Naive thymus-derived CD8-positive, alpha-beta T cell (primary cell): Measurements from ENCODE around the gene HSPB7. TPM values are rescaled to one million over a fixed set of nuclear protein-coding genes. Genes with fewer than 3 reads are reported as not detected.
"Not testable (repeated sequence)": the region's sequence is repeated elsewhere in the genome, so short reads cannot be mapped to it uniquely, and the experiment has no call there.

ENCODE experiments used
- ATAC-seq, 2 donors: fragments of 150-1000 bp; cut with Tn5 transposase in 1 of 2; sonication (Bioruptor Pico), chemical (Tn5 transposase) in 1 of 2; 1 replicate in 1 of 2; 2 replicates in 1 of 2; pipeline ENCODE4 v1.10.0; 2021; ENCODE audit warnings: mild to moderate bottlenecking in 2 of 2, moderate library complexity in 2 of 2
- POLR2A ChIA-PET: fragments of 350-600 bp; sonication (Branson Sonifier 250); formaldehyde crosslinking; loops from one replicate; lab custom pipeline; 2021; ENCODE audit warnings: antibody characterized with exemption; lab: Charles Lee
- DNase-seq, 10 donors: peaks; one replicate each; pipeline versions ENCODE4 v3.0.0 to v3.0.0-alpha.2; 2020 to 2022
- H3K27ac Mint-ChIP-seq, 10 donors: one replicate each; pipeline ENCODE4 v1.8.0; 2020 to 2022; ENCODE audit warnings: mild to moderate bottlenecking in 10 of 10, mixed read lengths in 10 of 10, moderate library complexity in 4 of 10, inconsistent platforms in 1 of 10
- H3K27me3 Mint-ChIP-seq, 5 donors: one replicate each; pipeline ENCODE4 v1.8.0; 2021 to 2022; ENCODE audit warnings: mixed read lengths in 5 of 5
- H3K36me3 Mint-ChIP-seq, 3 donors: one replicate each; pipeline ENCODE4 v1.8.0; 2020 to 2022; ENCODE audit warnings: mixed read lengths in 3 of 3, mild to moderate bottlenecking in 2 of 3, inconsistent platforms in 1 of 3
- H3K4me1 Mint-ChIP-seq, 4 donors: one replicate each; pipeline ENCODE4 v1.8.0; 2021 to 2022; ENCODE audit warnings: mixed read lengths in 4 of 4
- H3K4me3 Mint-ChIP-seq, 10 donors: one replicate each; pipeline ENCODE4 v1.8.0; 2020 to 2022; ENCODE audit warnings: mild to moderate bottlenecking in 10 of 10, mixed read lengths in 10 of 10, moderate library complexity in 6 of 10, inconsistent platforms in 1 of 10
- H3K9me3 Mint-ChIP-seq, 9 donors: one replicate each; pipeline ENCODE4 v1.8.0; 2020 to 2022; ENCODE audit warnings: mixed read lengths in 9 of 9, mild to moderate bottlenecking in 3 of 9, inconsistent platforms in 1 of 9, moderate library complexity in 1 of 9
- polyA plus RNA-seq, 3 donors: library from polyadenylated mRNA; unstranded; fragments of 300-500 nt; fragmentation: Illumina TruSeq; gene quantifications; one replicate each; pipeline ENCODE4 v1.2.3, GENCODE V29; 2021
- total RNA-seq, 8 experiments: library from RNA in 2 of 8; stranded (reverse) in 2 of 8; gene quantifications; one replicate each; pipeline ENCODE4 v1.2.3 and lab custom pipeline; 2021 to 2026

The HSPB7 gene
- total and polyA plus RNA-seq, 5 experiments from 2014 or later, result not detected

GRCh38 chr1:16028237-16029002 lies 10.6 kb upstream of the HSPB7 start:
- Mint-ChIP-seq H3K4me3 (peak overlapping the region in 4 of 10 donors; percentile 52 to 65 (median 56)), H3K27ac (no peak overlapping the region), H3K9me3 (no peaks in the 10 kb centered on the region), H3K27me3 (peaks cover 5 to 42% (median 25%) of the 10 kb centered on the region in 5 donors), H3K4me1 (peaks cover 0 to 8% (median 5%) of the 10 kb centered on the region in 4 donors), H3K36me3 (no peaks in the 10 kb centered on the region)
- DNase-seq (no peak), ATAC-seq (no peak)
- POLR2A ChIA-PET, result no interaction called here

DNA sequence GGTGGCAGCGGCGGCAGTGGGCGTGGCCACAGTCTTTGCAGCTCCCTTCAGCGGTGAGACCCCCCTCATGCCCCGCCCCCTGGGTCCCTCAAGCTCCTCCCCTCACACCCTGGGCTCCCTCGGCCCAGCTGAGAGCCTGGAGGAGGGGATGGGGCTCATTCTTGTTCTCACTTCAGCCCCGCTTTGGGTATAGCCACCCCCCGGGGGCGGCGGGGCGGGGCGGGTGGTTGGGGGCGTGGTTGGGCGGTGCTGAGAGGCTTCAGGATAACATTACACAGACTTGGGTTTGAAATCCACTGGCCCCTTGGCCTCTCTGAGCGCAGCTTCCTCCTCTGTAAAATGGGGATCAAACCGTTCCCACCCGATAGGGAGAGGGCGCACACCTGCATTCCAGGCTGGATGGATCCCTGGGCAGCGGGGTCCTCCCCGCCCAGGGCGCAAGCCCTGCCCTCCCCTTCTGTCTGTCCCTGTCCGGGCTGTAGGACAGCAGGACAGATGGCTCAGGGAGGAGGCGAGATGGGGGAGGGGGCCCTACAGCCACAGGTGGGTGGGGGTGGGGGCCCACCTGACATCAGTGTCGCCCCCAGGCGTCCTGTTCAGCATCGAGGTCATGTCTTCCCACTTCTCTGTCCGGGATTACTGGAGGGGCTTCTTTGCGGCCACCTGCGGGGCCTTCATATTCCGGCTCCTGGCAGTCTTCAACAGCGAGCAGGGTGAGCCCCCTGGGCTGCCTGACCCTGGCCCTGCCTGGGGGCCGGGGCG lies 9.1 kb upstream of the HSPB7 start:
- ATAC-seq (peak; percentile 63 to 84), DNase-seq (peak in 8 of 10 donors; percentile 16 to 58 (median 37))
- H3K36me3 Mint-ChIP-seq, result no peaks in the 10 kb centered on the region
- no peak overlapping the region for H3K27ac Mint-ChIP-seq
- no peaks in the 10 kb centered on the region for H3K9me3 Mint-ChIP-seq
- peaks cover 0 to 6% (median 4%) of the 10 kb centered on the region in 4 donors for H3K4me1 Mint-ChIP-seq
- H3K4me3 Mint-ChIP-seq, result peak overlapping the region in 6 of 10 donors; percentile 14 to 64 (median 56)
- POLR2A ChIA-PET, result no interaction called here
- peaks cover 5 to 38% (median 29%) of the 10 kb centered on the region in 5 donors for H3K27me3 Mint-ChIP-seq

- H3K4me3 Mint-ChIP-seq, result peak overlapping the region in 6 of 10 donors; percentile 11 to 61 (median 22)
- DNase-seq, POLR2A ChIA-PET, H3K36me3 Mint-ChIP-seq, H3K9me3 Mint-ChIP-seq, H3K4me1 Mint-ChIP-seq, H3K27ac Mint-ChIP-seq: not testable (repeated sequence)
- H3K27me3 Mint-ChIP-seq, result peaks cover 5 to 34% (median 29%) of the 10 kb centered on the region in 5 donors
- peak; percentile 48 to 51 for ATAC-seq
Measured at GRCh38 chr1:16026302-16026701, 8.5 kb upstream of the HSPB7 start.

- Mint-ChIP-seq H3K4me3 (no peak overlapping the region), H3K9me3 (no peaks in the 10 kb centered on the region), H3K27me3 (peaks cover 2 to 12% (median 7%) of the 10 kb centered on the region in 5 donors), H3K36me3 (no peaks in the 10 kb centered on the region), H3K4me1 (peaks cover 0 to 6% (median 4%) of the 10 kb centered on the region in 4 donors), H3K27ac (no peak overlapping the region)
- POLR2A ChIA-PET, result no interaction called here
- no peak for DNase-seq
- ATAC-seq, result no peak
Measured at GRCh38 chr1:16023050-16023653, 5.3 kb upstream of the HSPB7 start.

DNA sequence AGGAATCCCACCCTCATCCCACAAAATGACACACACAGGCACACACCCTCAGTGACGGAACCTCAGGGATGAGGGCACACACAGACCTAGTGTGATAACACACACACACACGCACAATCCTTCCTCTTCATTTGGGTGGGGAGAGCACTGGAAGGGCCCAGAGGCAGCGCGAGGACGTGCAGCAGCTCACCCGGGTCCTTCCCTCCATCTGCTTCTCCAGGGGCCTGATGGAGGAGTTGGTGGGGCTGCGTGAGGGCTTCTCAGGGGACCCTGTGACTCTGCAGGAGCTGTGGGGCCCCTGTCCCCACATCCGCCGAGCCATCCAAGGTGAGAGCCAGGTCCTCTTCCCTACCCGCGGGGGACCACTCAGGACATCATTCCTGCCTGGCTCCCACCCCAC lies 4.5 kb upstream of the HSPB7 start:
- peaks cover 0 to 7% (median 0%) of the 10 kb centered on the region in 5 donors for H3K27me3 Mint-ChIP-seq
- H3K4me1 Mint-ChIP-seq, result peaks cover 0 to 3% (median 2%) of the 10 kb centered on the region in 4 donors
- no peak for DNase-seq
- H3K4me3 Mint-ChIP-seq, result no peak overlapping the region
- no peak overlapping the region for H3K27ac Mint-ChIP-seq
- ATAC-seq, result no peak
- H3K9me3 Mint-ChIP-seq, result no peaks in the 10 kb centered on the region
- H3K36me3 Mint-ChIP-seq, result no peaks in the 10 kb centered on the region
- POLR2A ChIA-PET, result no interaction called here

DNA sequence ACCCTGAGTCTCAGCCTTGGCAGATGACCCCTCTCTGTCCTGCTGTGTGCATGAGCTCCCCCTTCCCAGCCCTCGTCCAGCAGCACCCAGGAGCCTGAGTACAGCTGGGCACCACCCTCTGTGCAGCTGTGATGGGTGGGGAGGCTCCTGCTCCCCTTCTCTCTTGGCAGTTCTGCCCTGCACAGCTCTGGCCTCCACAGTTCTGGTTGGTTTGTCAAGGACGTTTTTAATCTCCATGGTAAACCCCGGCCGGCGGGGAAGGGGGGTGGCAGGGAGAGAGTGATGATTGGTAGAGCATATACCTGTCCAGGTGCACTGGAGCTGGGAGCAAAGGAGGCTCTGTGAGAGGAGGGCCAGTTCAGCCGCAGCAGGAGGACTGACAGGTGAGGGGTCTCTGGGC lies 3.8 kb upstream of the HSPB7 start, which contains the start of gene CLCNKA:
Gene CLCNKA, plus strand, starts transcription at position 356 of the 400 bp plus-strand sequence. CDS start 584 bp downstream, outside the sequence.
- Mint-ChIP-seq H3K4me1 (peaks cover 0 to 3% (median 2%) of the 10 kb centered on the region in 4 donors), H3K9me3 (no peaks in the 10 kb centered on the region), H3K27ac (no peak within 1 kb of the TSS), H3K4me3 (no peak within 1 kb of the TSS), H3K27me3 (peaks cover 0 to 7% (median 0%) of the 10 kb centered on the region in 5 donors), H3K36me3 (no peaks in the 10 kb centered on the region)
- POLR2A ChIA-PET, result no interaction called here
- no peak for ATAC-seq
- no peak for DNase-seq

DNA sequence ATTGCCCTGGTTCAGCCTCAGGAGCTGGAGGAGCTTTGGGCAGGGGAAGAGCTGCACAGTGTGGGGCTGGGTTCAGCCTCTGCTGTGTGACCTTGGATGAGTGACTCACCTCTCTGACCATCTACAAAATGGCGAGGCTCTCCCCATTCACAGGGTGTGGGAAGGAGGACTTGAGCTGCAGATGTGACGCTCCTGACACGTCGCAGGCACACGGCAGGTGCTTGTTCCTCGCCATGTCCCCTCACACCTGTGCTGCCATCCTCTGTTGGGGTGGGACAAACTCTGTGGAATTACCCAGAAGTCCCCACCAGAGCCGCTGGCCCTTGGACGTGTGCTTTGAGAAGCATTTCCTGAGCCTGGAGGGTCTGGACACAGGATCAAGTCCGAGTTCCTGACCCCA lies 3.0 kb upstream of the HSPB7 start:
- H3K4me1 Mint-ChIP-seq, H3K9me3 Mint-ChIP-seq, H3K27me3 Mint-ChIP-seq, H3K36me3 Mint-ChIP-seq, H3K4me3 Mint-ChIP-seq, ATAC-seq, DNase-seq, POLR2A ChIA-PET: not testable (repeated sequence)
- peak overlapping the region in 1 of 10 donors; percentile 24 for H3K27ac Mint-ChIP-seq

DNA sequence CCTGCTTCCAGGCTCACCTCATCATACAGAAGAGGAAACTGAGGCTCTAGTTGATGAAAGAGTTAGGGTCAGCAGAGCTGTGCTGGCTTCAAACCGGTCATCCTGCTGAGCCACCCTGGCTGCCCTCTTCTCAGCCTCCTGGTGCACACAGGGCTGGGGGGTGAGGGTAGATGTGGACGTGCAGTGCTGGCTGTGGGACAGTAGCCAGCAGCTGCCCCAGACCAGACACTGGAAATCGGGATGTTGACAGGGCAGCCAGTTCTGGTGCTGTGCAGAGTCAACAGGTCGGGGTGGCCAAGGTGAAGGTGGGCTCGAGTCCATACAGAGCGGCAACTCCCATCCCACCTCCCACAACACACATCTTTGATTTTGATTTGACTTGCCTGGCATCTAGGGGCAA lies 2.5 kb upstream of the HSPB7 start:
- ATAC-seq (no peak), DNase-seq (no peak)
- H3K4me1 Mint-ChIP-seq, result peaks cover 0 to 2% (median under 1%) of the 10 kb centered on the region in 4 donors
- H3K27ac Mint-ChIP-seq, result peak overlapping the region in 1 of 10 donors; percentile 24
- POLR2A ChIA-PET, result no interaction called here
- no peaks in the 10 kb centered on the region for H3K9me3 Mint-ChIP-seq
- H3K36me3 Mint-ChIP-seq, result no peaks in the 10 kb centered on the region
- peaks cover 0 to 9% (median 0%) of the 10 kb centered on the region in 5 donors for H3K27me3 Mint-ChIP-seq
- no peak overlapping the region for H3K4me3 Mint-ChIP-seq

- Mint-ChIP-seq H3K4me3 (no peak overlapping the region), H3K9me3 (no peaks in the 10 kb centered on the region), H3K4me1 (peaks cover 0 to 4% (median 1%) of the 10 kb centered on the region in 4 donors), H3K36me3 (no peaks in the 10 kb centered on the region), H3K27me3 (peaks cover 0 to 12% (median 0%) of the 10 kb centered on the region in 5 donors), H3K27ac (peak overlapping the region in 1 of 10 donors; percentile 42)
- DNase-seq (no peak), ATAC-seq (no peak)
- POLR2A ChIA-PET, result no interaction called here
Measured at GRCh38 chr1:16019644-16020277, 1.9 kb upstream of the HSPB7 start.

DNA sequence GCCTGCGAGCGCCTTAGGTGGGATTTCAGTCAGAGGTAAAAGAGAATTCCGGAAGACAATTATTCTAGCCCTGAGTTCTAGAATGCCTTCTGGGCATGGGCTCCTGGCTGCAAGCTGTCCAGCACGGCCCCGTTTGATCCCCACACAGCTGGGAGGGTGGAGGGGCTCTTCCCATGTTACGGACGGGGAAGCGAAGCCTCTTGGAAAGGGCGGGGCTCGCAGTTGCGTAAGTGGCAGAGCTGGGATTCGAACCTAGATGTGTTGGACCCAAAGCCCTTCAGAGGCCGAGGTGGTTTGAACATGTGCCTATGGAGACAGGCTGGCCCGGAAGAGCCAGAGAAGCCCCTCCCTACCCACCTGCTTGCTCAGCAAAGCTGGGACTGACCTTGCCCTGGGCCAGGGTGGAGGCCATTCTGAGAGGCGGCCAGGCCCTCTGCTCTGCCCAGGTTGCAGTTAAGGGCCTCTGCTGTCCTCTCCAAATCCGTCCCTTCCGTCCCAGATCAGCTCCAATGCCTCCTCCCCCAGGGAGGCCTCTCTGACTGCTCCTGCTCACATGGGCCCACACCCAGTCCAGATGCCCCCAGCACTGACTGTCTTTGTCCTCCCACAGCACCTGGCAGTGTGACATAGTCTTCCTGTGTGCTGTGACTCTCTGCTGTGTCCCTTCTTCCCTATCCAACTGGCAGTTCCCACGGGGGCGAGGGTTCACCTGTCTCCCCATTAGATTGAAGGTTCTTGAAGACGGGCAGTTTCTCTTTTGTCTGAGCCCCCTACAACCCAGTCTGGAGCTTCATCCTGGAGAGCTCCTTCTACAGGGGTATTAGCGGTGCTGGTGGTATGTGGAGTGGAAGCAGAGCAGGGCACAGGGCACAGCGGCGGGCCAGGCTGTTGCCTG lies 1.2 kb upstream of the HSPB7 start:
- Mint-ChIP-seq H3K27ac (peak overlapping the region in 2 of 10 donors; percentile 39 to 42), H3K4me3 (no peak overlapping the region), H3K36me3 (no peaks in the 10 kb centered on the region), H3K4me1 (peaks cover 0 to 6% (median 1%) of the 10 kb centered on the region in 4 donors), H3K27me3 (peaks cover 0 to 10% (median 0%) of the 10 kb centered on the region in 5 donors), H3K9me3 (no peaks in the 10 kb centered on the region)
- ATAC-seq, result no peak
- no peak for DNase-seq
- POLR2A ChIA-PET, result no interaction called here

DNA sequence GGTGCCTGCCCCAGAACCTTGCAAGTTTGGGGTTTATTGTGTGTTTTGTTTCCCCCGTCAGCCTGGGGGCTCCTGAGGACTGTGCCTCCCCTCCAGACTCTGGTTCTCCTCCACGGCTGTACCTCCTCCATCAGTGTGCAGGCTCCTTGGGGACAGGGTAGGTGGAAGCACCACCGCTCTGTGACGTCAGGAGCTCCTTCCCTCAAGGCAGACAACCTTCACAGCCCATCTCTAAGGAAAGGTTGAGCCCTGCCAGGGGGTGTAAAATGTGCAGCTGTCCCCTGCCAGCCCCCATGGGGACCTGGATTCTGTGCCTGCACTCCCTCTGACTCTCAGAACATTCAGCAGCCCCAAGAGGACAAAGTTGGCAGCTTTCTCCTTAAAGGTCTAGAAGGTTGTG lies 465 bp upstream of the HSPB7 start:
- H3K27ac Mint-ChIP-seq, result no peak overlapping the region
- DNase-seq (no peak), ATAC-seq (no peak)
- H3K4me3 Mint-ChIP-seq, result no peak overlapping the region
- H3K27me3 Mint-ChIP-seq, result peaks cover 0 to 9% (median 0%) of the 10 kb centered on the region in 5 donors
- peaks cover 0 to 6% (median 1%) of the 10 kb centered on the region in 4 donors for H3K4me1 Mint-ChIP-seq
- no peaks in the 10 kb centered on the region for H3K36me3 Mint-ChIP-seq
- no peaks in the 10 kb centered on the region for H3K9me3 Mint-ChIP-seq
- POLR2A ChIA-PET, result no interaction called here
